Esophagus muscularis mucosa (tissue), 4 donors: Measurements from ENCODE around the gene AFF1. TPM values are rescaled to one million over a fixed set of nuclear protein-coding genes. Genes with fewer than 3 reads are reported as not detected.

Experiments
- DNase-seq: peaks from one replicate; pipeline ENCODE4 v3.0.0-alpha.2; 2017; ENCODE audit errors: extremely low spot score
- H3K27ac ChIP-seq, 4 donors: fragments of 200-600 bp; sonication (generic); replicated peaks in 1 of 4; 1 replicate in 3 of 4; 2 replicates in 1 of 4; pipeline ENCODE4 v1.5.1; 2016 to 2019; ENCODE audit warnings: mild to moderate bottlenecking in 1 of 4
- H3K27me3 ChIP-seq, 4 donors: fragments of 200-600 bp; sonication (generic); one replicate each; pipeline versions ENCODE4 v1.5.1 to v1.6.0; 2016 to 2019
- H3K36me3 ChIP-seq, 4 donors: fragments of 200-600 bp; sonication (generic); one replicate each; pipeline ENCODE4 v1.5.1; 2016 to 2019
- H3K4me1 ChIP-seq, 4 donors: fragments of 200-600 bp; sonication (generic); one replicate each; pipeline ENCODE4 v1.5.1; 2016 to 2019
- H3K4me3 ChIP-seq, 4 donors: fragments of 200-600 bp; sonication (generic); 1 replicate in 2 of 4; 2 replicates in 2 of 4; pipeline ENCODE4 v1.5.1; 2016 to 2019; ENCODE audit warnings: mild to moderate bottlenecking in 4 of 4, moderate library complexity in 1 of 4
- H3K9me3 ChIP-seq, 4 donors: fragments of 200-600 bp; sonication (generic); 1 replicate in 3 of 4; 2 replicates in 1 of 4; pipeline ENCODE4 v1.5.1; 2016 to 2019
- CTCF ChIP-seq, 3 experiments: fragments of 200-600 bp in 2 of 3; fragments of 450-650 bp in 1 of 3; sonication (generic) in 2 of 3; IDR thresholded peaks; one replicate each; pipeline ENCODE4 v1.5.1; 2017 to 2019; ENCODE audit warnings: antibody characterized with exemption in 3 of 3, mild to moderate bottlenecking in 2 of 3, moderate library complexity in 1 of 3
- EP300 ChIP-seq: sonication (generic); formaldehyde crosslinking; IDR thresholded peaks from one replicate; pipeline ENCODE4 v1.6.1; 2017; ENCODE audit warnings: antibody characterized with exemption
- POLR2A ChIP-seq: fragments of 450-650 bp; IDR thresholded peaks from one replicate; pipeline ENCODE4 v1.6.1; 2017; ENCODE audit warnings: antibody characterized with exemption, moderate library complexity, mild to moderate bottlenecking, low read depth
- POLR2AphosphoS5 ChIP-seq, 2 donors: sonication (generic); formaldehyde crosslinking; IDR thresholded peaks; one replicate each; pipeline ENCODE4 v1.6.1; 2017; ENCODE audit warnings: antibody characterized with exemption in 2 of 2
- WGBS: methylation state at CpG from one replicate; pipeline ENCODE4 v1.1.5; 2018; 5-methylcytosine and 5-hydroxymethylcytosine counted together
- intact Hi-C: fragments of 100-400 bp; cut with DNase I; formaldehyde crosslinking; loops from one replicate; pipeline ENCODE4 v1.15.1; 2023
- total RNA-seq, 4 donors: library from RNA; depleted of rRNA; stranded (reverse); fragments of >200 nt; gene quantifications; one replicate each; pipeline versions ENCODE4 v1.1.0 to v1.2.1, GENCODE V29; 2016

AFF1 gene
- total RNA-seq, 4 donors from 2014 or later, result 53.6 to 85.2 (median 70.6) TPM

DNA sequence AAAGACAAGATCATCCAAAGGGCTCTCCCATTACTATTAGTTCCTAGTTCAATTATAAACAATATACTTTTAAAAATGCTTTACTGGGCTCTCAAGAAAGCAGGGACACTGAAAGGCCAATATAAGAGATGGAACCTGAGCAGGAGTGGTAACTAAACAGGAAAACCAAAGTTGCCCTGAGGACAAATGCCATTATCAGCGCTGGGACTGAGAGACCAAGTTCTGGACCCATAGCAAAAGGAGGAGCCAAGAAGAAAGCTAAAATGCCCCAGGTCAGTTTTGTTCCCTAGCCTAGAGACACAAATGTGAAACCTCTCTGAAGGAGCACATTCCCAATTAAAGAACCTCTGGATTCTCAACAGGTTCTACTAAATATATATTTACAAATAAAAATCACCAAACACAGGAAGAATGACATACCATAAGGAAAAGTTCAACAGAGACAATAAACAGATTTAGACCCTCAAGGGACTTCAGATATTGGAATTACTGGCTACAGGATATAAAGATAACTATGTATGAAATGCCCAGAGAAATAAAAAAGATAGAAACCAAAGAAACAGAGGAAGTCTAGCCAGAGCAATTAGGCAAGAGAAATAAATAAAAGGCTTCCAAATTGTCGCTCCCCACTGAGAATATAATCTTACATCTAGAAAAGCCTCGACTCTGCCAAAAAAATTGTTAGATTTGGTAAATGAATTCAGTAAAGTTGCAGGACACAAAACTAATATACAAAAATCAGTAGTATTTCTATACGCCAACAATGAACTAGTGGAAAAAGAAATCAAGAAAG, 218.5 kb downstream of the AFF1 start:
- H3K4me3 ChIP-seq, result no peak overlapping the region
- peaks cover 0 to 10% (median 3%) of the 10 kb centered on the region in 4 donors for H3K4me1 ChIP-seq
- intact Hi-C loops, result no loop called here
- no peak overlapping the region for H3K27ac ChIP-seq
- no peaks in the 10 kb centered on the region for H3K9me3 ChIP-seq
- TF ChIP-seq CTCF (IDR thresholded peaks at IDR 0.05) (no peak), POLR2A (no peak), EP300 (no peak), POLR2AphosphoS5 (IDR thresholded peaks at IDR 0.05) (no peak)
- no peaks in the 10 kb centered on the region for H3K36me3 ChIP-seq
- H3K27me3 ChIP-seq, result no peaks in the 10 kb centered on the region
- 62% methylated on average over 4 of the region's 4 CpGs for WGBS
- DNase-seq, result no peak

- WGBS, result 94% methylated on average over 1 of the region's 1 CpG
- no peaks in the 10 kb centered on the region for H3K27me3 ChIP-seq
Measured at GRCh38 chr4:87165892-87166291, 231.1 kb downstream of the AFF1 start.

GRCh38 chr4:87166296-87166854, 231.6 kb downstream of the AFF1 start:
- TF ChIP-seq POLR2A (no peak), POLR2AphosphoS5 (IDR thresholded peaks at IDR 0.05) (no peak), CTCF (IDR thresholded peaks at IDR 0.05) (no peak)
- intact Hi-C loops, result no loop called here
- H3K27ac ChIP-seq, result no peak overlapping the region

More at GRCh38 chr4:87165892-87166291, 231.1 kb downstream of the AFF1 start:
- TF ChIP-seq POLR2A, result no peak
- TF ChIP-seq POLR2AphosphoS5 (IDR thresholded peaks at IDR 0.05), result no peak
- TF ChIP-seq CTCF (IDR thresholded peaks at IDR 0.05), result no peak
- TF ChIP-seq EP300, result no peak
- H3K9me3 ChIP-seq, result no peaks in the 10 kb centered on the region
- no peak overlapping the region for H3K4me3 ChIP-seq
- intact Hi-C loops, result no loop called here
- no peaks in the 10 kb centered on the region for H3K4me1 ChIP-seq
- no peak overlapping the region for H3K27ac ChIP-seq
- peaks cover 0 to 41% (median 26%) of the 10 kb centered on the region in 4 donors for H3K36me3 ChIP-seq
- DNase-seq, result no peak

DNA sequence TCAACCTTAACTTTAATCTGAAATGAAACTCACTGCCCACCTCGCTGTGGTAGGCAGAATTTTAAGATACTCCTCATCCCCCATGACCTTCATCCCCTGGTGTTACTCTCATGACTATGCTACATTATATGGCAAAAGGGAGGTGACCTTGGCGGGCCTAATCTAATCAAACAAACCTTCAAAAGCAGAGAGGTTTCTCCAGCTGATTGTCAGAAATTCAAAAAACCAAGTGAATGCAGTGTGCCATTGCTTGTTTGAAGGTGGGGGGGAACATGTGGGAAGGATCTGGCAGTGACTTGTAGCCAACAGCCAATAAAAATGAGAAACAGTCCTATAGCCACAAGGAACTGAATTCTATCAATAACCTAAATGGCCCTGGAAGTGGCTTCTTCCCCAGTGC, 237.1 kb downstream of the AFF1 start:
- H3K4me1 ChIP-seq, result no peaks in the 10 kb centered on the region
- intact Hi-C loops, result no loop called here
- no peak for DNase-seq
- WGBS, result 98% methylated on average over 2 of the region's 2 CpGs
- H3K4me3 ChIP-seq, result no peak overlapping the region
- no peaks in the 10 kb centered on the region for H3K9me3 ChIP-seq
- no peak overlapping the region for H3K27ac ChIP-seq
- no peaks in the 10 kb centered on the region for H3K27me3 ChIP-seq
- H3K36me3 ChIP-seq, result peaks cover 0 to 40% (median 12%) of the 10 kb centered on the region in 4 donors
- TF ChIP-seq POLR2A (no peak), CTCF (IDR thresholded peaks at IDR 0.05) (no peak), POLR2AphosphoS5 (IDR thresholded peaks at IDR 0.05) (no peak), EP300 (no peak)

More at GRCh38 chr4:87166296-87166854, 231.6 kb downstream of the AFF1 start:
- Histone ChIP-seq H3K36me3 (peaks cover 0 to 41% (median 24%) of the 10 kb centered on the region in 4 donors), H3K4me3 (no peak overlapping the region), H3K4me1 (no peaks in the 10 kb centered on the region), H3K27me3 (no peaks in the 10 kb centered on the region), H3K9me3 (no peaks in the 10 kb centered on the region)
- no peak for DNase-seq
- 94% methylated on average over 3 of the region's 3 CpGs for WGBS
